Transverse colon (tissue), 4 donors: ENCODE measurements around the gene CD6. TPM values are rescaled to one million over a fixed set of nuclear protein-coding genes. Genes with fewer than 3 reads are reported as not detected.

Source experiments
- DNase-seq: peaks from one replicate; pipeline ENCODE4 v3.0.0-alpha.2; 2019
- H3K27ac ChIP-seq, 4 donors: fragments of 200-600 bp; sonication (generic); 2 replicates each; pipeline ENCODE4 v1.5.1; 2016 to 2018; ENCODE audit warnings: inconsistent platforms in 4 of 4
- H3K27me3 ChIP-seq: fragments of 200-600 bp; sonication (generic); 2 replicates; pipeline ENCODE4 v1.5.1; 2017; ENCODE audit warnings: inconsistent platforms
- H3K36me3 ChIP-seq, 4 donors: fragments of 200-600 bp; sonication (generic); 2 replicates each; pipeline ENCODE4 v1.5.1; 2017 to 2019; ENCODE audit warnings: inconsistent platforms in 4 of 4
- H3K4me1 ChIP-seq, 4 donors: fragments of 200-600 bp; sonication (generic); 2 replicates each; pipeline ENCODE4 v1.5.1; 2017 to 2020; ENCODE audit warnings: inconsistent platforms in 4 of 4
- H3K4me3 ChIP-seq, 4 donors: fragments of 200-600 bp; sonication (generic); 1 replicate in 1 of 4; 2 replicates in 3 of 4; pipeline versions ENCODE4 v1.5.1 to v1.6.1; 2017 to 2019; ENCODE audit warnings: inconsistent platforms in 4 of 4
- H3K9me3 ChIP-seq, 2 donors: fragments of 200-600 bp; sonication (generic); 2 replicates each; pipeline ENCODE4 v1.5.1; 2017 to 2019; ENCODE audit warnings: inconsistent platforms in 2 of 2
- CTCF ChIP-seq, 5 experiments: fragments of 200-600 bp in 3 of 5; fragments of 450-650 bp in 2 of 5; sonication (generic) in 3 of 5; IDR thresholded peaks; 1 replicate in 2 of 5; 2 replicates in 3 of 5; pipeline ENCODE4 v1.5.1; 2016 to 2017; ENCODE audit warnings: antibody characterized with exemption in 5 of 5, inconsistent platforms in 3 of 5, mild to moderate bottlenecking in 2 of 5, moderate library complexity in 1 of 5
- EP300 ChIP-seq: sonication (generic); formaldehyde crosslinking; IDR thresholded peaks from one replicate; pipeline ENCODE4 v1.6.1; 2017; ENCODE audit warnings: antibody characterized with exemption, low read depth
- POLR2A ChIP-seq: fragments of 450-650 bp; IDR thresholded peaks from one replicate; pipeline ENCODE4 v1.6.1; 2016; ENCODE audit warnings: antibody characterized with exemption, mild to moderate bottlenecking, moderate library complexity
- POLR2AphosphoS5 ChIP-seq, 3 donors: sonication (generic); formaldehyde crosslinking; IDR thresholded peaks; one replicate each; pipeline ENCODE4 v1.6.1; 2016; ENCODE audit warnings: antibody characterized with exemption in 3 of 3
- WGBS, 2 donors: methylation state at CpG; one replicate each; pipeline ENCODE4 v1.1.5; 2018; ENCODE audit warnings: low coverage in 1 of 2; 5-methylcytosine and 5-hydroxymethylcytosine counted together
- in situ Hi-C, 4 donors: fragments of 200-750 bp; cut with MboI; loops; one replicate each; pipeline versions ENCODE4 v1.15.0 to v1.15.1; 2017; ENCODE audit warnings: low sequenced_read_pairs in 3 of 4, low pct_ligation_motif_present in 1 of 4, low pct_unique_long_range_greater_than_20kb in 1 of 4
- intact Hi-C: fragments of 100-400 bp; cut with DNase I; formaldehyde crosslinking; loops from one replicate; pipeline ENCODE4 v1.15.1; 2023; ENCODE audit warnings: low total_unique reads
- total RNA-seq, 4 donors: library from RNA; depleted of rRNA; stranded (reverse); fragments of >200 nt; gene quantifications; one replicate each; pipeline ENCODE4 v1.1.0, GENCODE V29; 2016

CD6 gene
- total RNA-seq, 4 donors from 2014 or later: 1.9 to 4.3 (median 3.0) TPM; not detected in 1

DNA sequence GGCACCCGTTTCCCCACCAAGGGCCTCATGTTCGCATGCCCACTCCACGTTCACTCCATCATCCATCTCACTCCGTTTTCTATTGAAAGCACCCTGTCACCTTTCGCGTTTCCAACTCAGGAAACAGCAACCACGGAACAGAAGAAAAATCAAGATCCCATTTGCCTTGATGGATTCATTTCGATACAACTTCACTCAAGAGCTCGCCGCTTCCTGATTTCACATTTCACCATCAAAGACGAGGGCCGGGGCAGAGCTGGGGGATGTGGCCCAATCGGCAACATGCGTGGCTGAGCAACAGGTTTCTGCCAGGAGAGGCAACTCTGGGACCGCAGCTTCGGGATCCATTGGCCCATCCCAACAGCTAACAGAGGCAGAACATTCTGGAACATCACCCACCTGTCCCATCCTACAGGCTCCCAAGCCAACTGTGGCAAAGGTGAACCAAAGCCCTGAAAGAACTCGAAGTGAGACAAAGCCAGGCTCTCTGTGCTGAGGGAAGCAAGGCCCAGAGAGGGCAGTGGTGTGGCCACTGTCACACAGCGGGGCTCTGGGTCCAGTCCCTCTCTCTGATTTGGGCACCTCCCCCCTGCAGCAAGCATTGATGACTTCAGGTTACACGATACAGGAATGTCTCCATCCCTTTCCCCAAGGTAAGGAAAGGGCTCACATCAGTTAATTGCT lies 94.6 kb downstream of the CD6 start:
- Histone ChIP-seq H3K4me1 (peaks cover 2 to 9% (median 6%) of the 10 kb centered on the region in 4 donors), H3K27ac (no peak overlapping the region), H3K36me3 (no peaks in the 10 kb centered on the region), H3K9me3 (no peaks in the 10 kb centered on the region), H3K4me3 (no peak overlapping the region), H3K27me3 (no peaks in the 10 kb centered on the region)
- no peak for TF ChIP-seq POLR2AphosphoS5 (IDR thresholded peaks at IDR 0.05)
- no peak for TF ChIP-seq POLR2A
- no peak for TF ChIP-seq EP300
- no peak for TF ChIP-seq CTCF (IDR thresholded peaks at IDR 0.05)
- in situ Hi-C loops (no loop called here), intact Hi-C loops (no loop called here)
- WGBS, 2 donors: 74 to 91% methylated on average over 7 to 19 of the region's 19 CpGs
- no peak for DNase-seq

DNA sequence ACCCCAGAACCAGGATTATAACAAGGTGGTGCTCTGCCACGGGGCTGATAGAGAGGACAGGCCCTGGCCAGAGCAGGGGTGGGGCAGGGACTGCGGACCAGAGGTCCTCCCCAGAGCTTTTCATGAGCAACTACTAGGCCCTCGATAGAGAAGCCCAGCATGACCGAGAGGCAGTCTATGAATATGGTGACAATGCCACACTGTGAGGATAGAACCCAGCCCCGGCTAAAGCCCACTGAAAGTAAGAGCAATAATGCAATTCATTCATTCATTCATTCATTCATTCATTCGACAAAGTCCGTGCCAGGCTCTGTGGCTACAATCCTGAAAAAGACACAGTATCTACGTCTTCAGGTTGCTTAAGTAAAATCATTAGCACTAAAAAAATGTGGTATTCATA lies 95.2 kb downstream of the CD6 start:
- DNase-seq: no peak
- no peaks in the 10 kb centered on the region for H3K27me3 ChIP-seq
- no peaks in the 10 kb centered on the region for H3K36me3 ChIP-seq
- intact Hi-C loops (no loop called here), in situ Hi-C loops (no loop called here)
- no peak overlapping the region for H3K4me3 ChIP-seq
- peaks cover 4 to 14% (median 9%) of the 10 kb centered on the region in 4 donors for H3K4me1 ChIP-seq
- WGBS, 2 donors: 91 to 94% methylated on average over 4 to 8 of the region's 8 CpGs
- no peak overlapping the region for H3K27ac ChIP-seq
- TF ChIP-seq CTCF (IDR thresholded peaks at IDR 0.05): no peak
- no peak for TF ChIP-seq POLR2AphosphoS5 (IDR thresholded peaks at IDR 0.05)
- no peak for TF ChIP-seq POLR2A
- TF ChIP-seq EP300: no peak
- no peaks in the 10 kb centered on the region for H3K9me3 ChIP-seq

- DNase-seq: no peak
- Histone ChIP-seq H3K9me3 (no peaks in the 10 kb centered on the region), H3K4me3 (no peak overlapping the region), H3K27ac (no peak overlapping the region), H3K36me3 (no peaks in the 10 kb centered on the region), H3K27me3 (no peaks in the 10 kb centered on the region), H3K4me1 (peaks cover 4 to 17% (median 9%) of the 10 kb centered on the region in 4 donors)
- WGBS, 2 donors: 84 to 85% methylated on average over 4 to 14 of the region's 14 CpGs
- in situ Hi-C loops: no loop called here
- TF ChIP-seq EP300 (no peak), POLR2A (no peak), CTCF (IDR thresholded peaks at IDR 0.05) (no peak), POLR2AphosphoS5 (IDR thresholded peaks at IDR 0.05) (no peak)
- intact Hi-C loops: no loop called here
Measured at GRCh38 chr11:61067782-61068446, 96.4 kb downstream of the CD6 start.

GRCh38 chr11:61068581-61068980 lies 97.1 kb downstream of the CD6 start:
- Histone ChIP-seq H3K9me3 (no peaks in the 10 kb centered on the region), H3K27me3 (no peaks in the 10 kb centered on the region), H3K4me3 (no peak overlapping the region), H3K27ac (no peak overlapping the region), H3K36me3 (no peaks in the 10 kb centered on the region), H3K4me1 (peaks cover 4 to 17% (median 9%) of the 10 kb centered on the region in 4 donors)
- DNase-seq: no peak
- TF ChIP-seq POLR2AphosphoS5 (IDR thresholded peaks at IDR 0.05) (no peak), POLR2A (no peak), CTCF (IDR thresholded peaks at IDR 0.05) (no peak), EP300 (no peak)
- in situ Hi-C loops (no loop called here), intact Hi-C loops (no loop called here)
- 90 to 91% methylated on average over 2 to 9 of the region's 9 CpGs for WGBS, 2 donors
